ENCODE results near the gene STIM1. TPM values are rescaled to one million over a fixed set of nuclear protein-coding genes. Genes with fewer than 3 reads are reported as not detected.

STIM1 gene
- total and polyA plus RNA-seq, 7 donors = 5.3 to 44.8 (median 29.3) TPM

DNA sequence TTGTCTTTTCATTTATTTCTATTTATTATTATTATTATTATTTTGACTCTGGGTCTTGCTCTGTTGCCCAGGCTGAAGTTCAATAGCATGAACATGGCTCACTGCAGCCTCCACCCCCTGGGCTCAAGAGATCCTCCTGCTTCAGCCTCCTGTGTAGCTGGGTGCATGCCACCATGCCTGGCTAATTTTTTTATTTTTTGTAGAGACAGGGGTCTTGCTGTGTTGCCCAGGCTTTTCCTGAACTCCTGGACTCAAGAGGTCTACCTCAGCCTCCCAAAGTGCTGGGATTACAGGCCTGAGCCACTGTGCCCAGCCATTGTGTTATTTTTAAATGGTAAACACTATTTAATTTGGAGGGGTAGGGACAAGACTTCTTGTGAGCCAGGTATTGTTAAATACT is 215.9 kb downstream of the STIM1 start:
- Histone ChIP-seq H3K4me1 (peaks cover 0 to 41% (median 20%) of the 10 kb centered on the region in 4 donors), H3K27ac (peak overlapping the region in 1 of 4 donors; percentile 2)
- TF ChIP-seq POLR2AphosphoS5 (IDR thresholded peaks at IDR 0.05) (no peak), EP300 (IDR thresholded peaks at IDR 0.05) (no peak), POLR2A (IDR thresholded peaks at IDR 0.05) (no peak)
- TF ChIP-seq, protein P1, sequence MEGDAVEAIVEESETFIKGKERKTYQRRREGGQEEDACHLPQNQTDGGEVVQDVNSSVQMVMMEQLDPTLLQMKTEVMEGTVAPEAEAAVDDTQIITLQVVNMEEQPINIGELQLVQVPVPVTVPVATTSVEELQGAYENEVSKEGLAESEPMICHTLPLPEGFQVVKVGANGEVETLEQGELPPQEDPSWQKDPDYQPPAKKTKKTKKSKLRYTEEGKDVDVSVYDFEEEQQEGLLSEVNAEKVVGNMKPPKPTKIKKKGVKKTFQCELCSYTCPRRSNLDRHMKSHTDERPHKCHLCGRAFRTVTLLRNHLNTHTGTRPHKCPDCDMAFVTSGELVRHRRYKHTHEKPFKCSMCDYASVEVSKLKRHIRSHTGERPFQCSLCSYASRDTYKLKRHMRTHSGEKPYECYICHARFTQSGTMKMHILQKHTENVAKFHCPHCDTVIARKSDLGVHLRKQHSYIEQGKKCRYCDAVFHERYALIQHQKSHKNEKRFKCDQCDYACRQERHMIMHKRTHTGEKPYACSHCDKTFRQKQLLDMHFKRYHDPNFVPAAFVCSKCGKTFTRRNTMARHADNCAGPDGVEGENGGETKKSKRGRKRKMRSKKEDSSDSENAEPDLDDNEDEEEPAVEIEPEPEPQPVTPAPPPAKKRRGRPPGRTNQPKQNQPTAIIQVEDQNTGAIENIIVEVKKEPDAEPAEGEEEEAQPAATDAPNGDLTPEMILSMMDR (IDR thresholded peaks at IDR 0.05) = no peak

DNA sequence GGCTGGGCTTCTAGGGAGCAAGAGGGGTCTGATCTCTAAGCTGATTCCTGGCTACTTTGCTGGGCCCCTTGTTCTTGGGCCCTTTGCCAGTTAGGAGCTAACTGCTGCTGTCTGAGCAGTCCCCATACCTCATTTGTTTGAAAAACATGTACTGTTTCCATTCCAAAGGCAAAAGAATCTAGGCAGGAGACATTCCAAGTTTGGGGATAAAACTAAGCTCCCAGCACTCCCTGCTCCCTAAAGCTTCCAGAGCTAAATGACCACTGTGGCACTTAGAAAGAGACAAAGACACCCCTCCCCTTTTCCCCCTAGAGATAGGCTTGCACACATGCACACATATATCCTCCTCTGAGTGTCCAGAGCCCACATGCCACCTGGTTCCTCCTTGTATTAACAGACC is 216.4 kb downstream of the STIM1 start:
- Histone ChIP-seq H3K27ac (peak overlapping the region in 2 of 4 donors; percentile 2 to 44), H3K27me3 (no peaks in the 10 kb centered on the region), H3K4me3 (no peak overlapping the region), H3K36me3 (peaks cover 0 to 18% (median 2%) of the 10 kb centered on the region in 4 donors), H3K4me1 (peaks cover 0 to 38% (median 19%) of the 10 kb centered on the region in 4 donors), H3K9me3 (no peaks in the 10 kb centered on the region)
- DNase-seq = no peak
- no peak for TF ChIP-seq POLR2AphosphoS5 (IDR thresholded peaks at IDR 0.05)
- no peak for TF ChIP-seq POLR2A (IDR thresholded peaks at IDR 0.05)
- TF ChIP-seq, protein P1 (IDR thresholded peaks at IDR 0.05) = no peak
- TF ChIP-seq EP300 (IDR thresholded peaks at IDR 0.05) = no peak
- intact Hi-C loops (cut with DNase I) = loop anchor here (1.0 kb wide), 1 partner anchor 217 kb away; the partner anchor contains the start of gene STIM1

More for the DNA sequence above, 215.9 kb downstream of the STIM1 start:
- no peak for DNase-seq
- Histone ChIP-seq H3K36me3 (peaks cover 0 to 18% (median 2%) of the 10 kb centered on the region in 4 donors), H3K9me3 (no peaks in the 10 kb centered on the region), H3K27me3 (no peaks in the 10 kb centered on the region), H3K4me3 (no peak overlapping the region)
- intact Hi-C loops (cut with DNase I) = no loop called here

DNA sequence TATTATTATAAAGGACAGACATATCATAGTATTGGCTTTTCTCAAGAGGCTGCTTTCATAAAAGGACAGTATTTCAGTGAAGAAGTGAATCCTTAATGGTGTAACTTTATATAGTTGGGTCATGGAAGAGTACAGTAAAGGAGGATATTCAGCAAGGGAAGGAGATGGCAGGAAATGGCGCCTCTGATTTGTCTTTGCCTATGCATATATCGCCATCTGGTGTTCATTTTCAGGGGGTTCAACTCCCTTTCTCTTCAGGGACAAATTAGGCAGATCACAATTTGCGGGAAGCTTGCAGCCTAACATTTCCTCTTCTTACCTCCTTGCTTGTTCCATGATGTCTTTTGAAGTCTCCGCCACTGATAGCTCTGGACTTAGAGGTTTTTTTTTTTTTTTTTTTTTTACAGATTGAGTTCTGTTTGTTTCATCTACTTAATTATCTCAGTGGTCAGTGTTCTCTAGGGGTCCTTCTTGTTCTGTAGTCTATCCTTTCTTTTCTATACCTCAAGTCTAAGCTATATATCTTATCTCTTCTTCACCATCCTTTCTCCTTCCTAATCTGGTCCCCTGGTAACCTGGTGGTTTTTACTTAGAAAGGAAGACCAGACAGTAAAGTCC is 217.3 kb downstream of the STIM1 start:
- TF ChIP-seq, protein P1 (IDR thresholded peaks at IDR 0.05) = peak; percentile 76 to 93 (median 81)
- TF ChIP-seq EP300 (IDR thresholded peaks at IDR 0.05) (no peak), POLR2AphosphoS5 (IDR thresholded peaks at IDR 0.05) (peak in 3 of 4 donors; percentile 19 to 34 (median 24)), POLR2A (IDR thresholded peaks at IDR 0.05) (no peak)
- intact Hi-C loops (cut with DNase I) = loop anchor here (1.0 kb wide), 1 partner anchor 217 kb away; the partner anchor contains the start of gene STIM1
- 6 to 8% methylated on average over 4 of the region's 4 CpGs for whole genome bisulfite sequencing, 2 donors
- Histone ChIP-seq H3K27ac (peak overlapping the region in 1 of 4 donors; percentile 44), H3K9me3 (no peaks in the 10 kb centered on the region), H3K4me3 (no peak overlapping the region), H3K36me3 (peaks cover 0 to 18% (median 2%) of the 10 kb centered on the region in 4 donors), H3K27me3 (no peaks in the 10 kb centered on the region), H3K4me1 (peaks cover 0 to 38% (median 19%) of the 10 kb centered on the region in 4 donors)
- DNase-seq = peak; percentile 83

DNA sequence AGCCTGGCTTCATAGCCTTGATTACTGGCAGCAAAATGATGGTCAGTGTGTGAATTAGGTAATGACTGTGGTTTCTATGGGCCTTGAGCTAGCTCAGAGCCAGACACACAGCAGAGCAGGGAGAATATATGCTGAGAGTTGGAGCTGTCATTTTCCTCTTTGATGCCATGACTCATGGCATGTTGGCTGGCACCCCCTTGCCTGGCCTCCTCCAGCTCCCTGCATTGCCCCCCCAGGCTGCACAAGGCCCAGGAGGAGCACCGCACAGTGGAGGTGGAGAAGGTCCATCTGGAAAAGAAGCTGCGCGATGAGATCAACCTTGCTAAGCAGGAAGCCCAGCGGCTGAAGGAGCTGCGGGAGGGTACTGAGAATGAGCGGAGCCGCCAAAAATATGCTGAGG is 218.8 kb downstream of the STIM1 start:
- WGBS, 2 donors = 89 to 97% methylated on average over 7 of the region's 7 CpGs

More for the DNA sequence above, 218.8 kb downstream of the STIM1 start:
- no peaks in the 10 kb centered on the region for H3K27me3 ChIP-seq
- no peak for DNase-seq
- H3K4me1 ChIP-seq = peaks cover 0 to 27% (median 15%) of the 10 kb centered on the region in 4 donors
- H3K9me3 ChIP-seq = no peaks in the 10 kb centered on the region
- intact Hi-C loops (cut with DNase I) = no loop called here
- no peak overlapping the region for H3K27ac ChIP-seq
- H3K4me3 ChIP-seq = no peak overlapping the region
- H3K36me3 ChIP-seq = peaks cover 0 to 18% (median 2%) of the 10 kb centered on the region in 4 donors
- no peak for TF ChIP-seq EP300 (IDR thresholded peaks at IDR 0.05)
- TF ChIP-seq POLR2A (IDR thresholded peaks at IDR 0.05) = no peak
- TF ChIP-seq, protein P1 (IDR thresholded peaks at IDR 0.05) = no peak

Measured in sigmoid colon (tissue), 7 donors.